Measurements from ENCODE around the gene ZCCHC9.

The ZCCHC9 gene

GRCh38 chr5:81308836-81309235 is 7.4 kb downstream of the ZCCHC9 start:
- TF ChIP-seq CTCF (IDR thresholded peaks at IDR 0.05; ENCODE audit: borderline replicate concordance, insufficient read depth, low read depth, low read length) = no peak
- H3K4me3 ChIP-seq (ENCODE audit: low read depth, low read length) = no peak overlapping the region

GRCh38 chr5:81310402-81311063 is 9.1 kb downstream of the ZCCHC9 start:
- no peak overlapping the region for H3K4me3 ChIP-seq (ENCODE audit: low read depth, low read length)
- TF ChIP-seq CTCF (IDR thresholded peaks at IDR 0.05; ENCODE audit: borderline replicate concordance, insufficient read depth, low read depth, low read length) = no peak

GRCh38 chr5:81313278-81313677 is 11.9 kb downstream of the ZCCHC9 start:
- no peak overlapping the region for H3K4me3 ChIP-seq (ENCODE audit: low read depth, low read length)
- TF ChIP-seq CTCF (IDR thresholded peaks at IDR 0.05; ENCODE audit: borderline replicate concordance, insufficient read depth, low read depth, low read length) = no peak

- no peak overlapping the region for H3K4me3 ChIP-seq (ENCODE audit: low read depth, low read length)
- TF ChIP-seq CTCF (IDR thresholded peaks at IDR 0.05; ENCODE audit: borderline replicate concordance, insufficient read depth, low read depth, low read length) = no peak
Measured at GRCh38 chr5:81313686-81314085, 12.3 kb downstream of the ZCCHC9 start.

GRCh38 chr5:81314581-81314980 is 13.2 kb downstream of the ZCCHC9 start:
- no peak for TF ChIP-seq CTCF (IDR thresholded peaks at IDR 0.05; ENCODE audit: borderline replicate concordance, insufficient read depth, low read depth, low read length)
- H3K4me3 ChIP-seq (ENCODE audit: low read depth, low read length) = no peak overlapping the region

GRCh38 chr5:81315336-81315735 is 13.9 kb downstream of the ZCCHC9 start:
- no peak overlapping the region for H3K4me3 ChIP-seq (ENCODE audit: low read depth, low read length)
- no peak for TF ChIP-seq CTCF (IDR thresholded peaks at IDR 0.05; ENCODE audit: borderline replicate concordance, insufficient read depth, low read depth, low read length)

- no peak for TF ChIP-seq CTCF (IDR thresholded peaks at IDR 0.05; ENCODE audit: borderline replicate concordance, insufficient read depth, low read depth, low read length)
- H3K4me3 ChIP-seq (ENCODE audit: low read depth, low read length) = no peak overlapping the region
Measured at GRCh38 chr5:81315830-81316229, 14.4 kb downstream of the ZCCHC9 start.

Measured in GM12875 (cell line).